Stomach (tissue), 9 donors: ENCODE results near the gene KPNA3. TPM values are rescaled to one million over a fixed set of nuclear protein-coding genes. Genes with fewer than 3 reads are reported as not detected.
"Not testable (repeated sequence)": the region's sequence is repeated elsewhere in the genome, so short reads cannot be mapped to it uniquely, and the experiment has no call there.

Source experiments
- DNase-seq, 2 donors: peaks; one replicate each; pipeline versions ENCODE4 v3.0.0 to v3.0.0-alpha.2; 2013 to 2019
- H3K27ac ChIP-seq, 5 donors: fragments of 200-600 bp in 4 of 5; sonication (generic) in 4 of 5; one replicate each; pipeline ENCODE4 v1.5.1; 2013 to 2019; ENCODE audit warnings: mild to moderate bottlenecking in 1 of 5, moderate library complexity in 1 of 5
- H3K27me3 ChIP-seq, 3 donors: fragments of 200-600 bp; sonication (generic); one replicate each; pipeline ENCODE4 v1.5.1; 2017 to 2019; ENCODE audit warnings: mixed run types in 1 of 3
- H3K36me3 ChIP-seq, 4 donors: fragments of 200-600 bp; sonication (generic); 1 replicate in 3 of 4; 2 replicates in 1 of 4; pipeline ENCODE4 v1.5.1; 2016 to 2019
- H3K4me1 ChIP-seq, 4 donors: fragments of 200-600 bp; sonication (generic); one replicate each; pipeline ENCODE4 v1.5.1; 2016 to 2019
- H3K4me3 ChIP-seq, 4 donors: fragments of 200-600 bp; sonication (generic) in 3 of 4; one replicate each; pipeline ENCODE4 v1.5.1; 2016 to 2019; ENCODE audit warnings: mild to moderate bottlenecking in 1 of 4
- H3K9me3 ChIP-seq, 4 donors: fragments of 200-600 bp; sonication (generic); one replicate each; pipeline ENCODE4 v1.5.1; 2016 to 2019
- EP300 ChIP-seq: sonication (generic); formaldehyde crosslinking; IDR thresholded peaks from one replicate; pipeline ENCODE4 v1.6.1; 2017; ENCODE audit warnings: antibody characterized with exemption
- POLR2A ChIP-seq, 4 donors: fragments of 450-650 bp; IDR thresholded peaks; one replicate each; pipeline ENCODE4 v1.6.1; 2016; ENCODE audit warnings: antibody characterized with exemption in 4 of 4, control low read depth in 2 of 4, mild to moderate bottlenecking in 1 of 4, moderate library complexity in 1 of 4
- POLR2AphosphoS5 ChIP-seq, 3 donors: sonication (generic); formaldehyde crosslinking; IDR thresholded peaks; one replicate each; pipeline ENCODE4 v1.6.1; 2016; ENCODE audit warnings: antibody characterized with exemption in 3 of 3
- WGBS, 5 donors: extraction: QIAGEN DNeasy Blood & Tissue Kit in 3 of 5; methylation state at CpG; one replicate each; pipeline versions ENCODE4 v1.1.5 to v1.1.7; 2013 to 2018; 5-methylcytosine and 5-hydroxymethylcytosine counted together
- intact Hi-C: fragments of 100-400 bp; cut with DNase I; formaldehyde crosslinking; loops from one replicate; pipeline ENCODE4 v1.15.1; 2023; ENCODE audit warnings: low total_unique reads
- polyA plus RNA-seq, 3 donors: library from polyadenylated mRNA; stranded (reverse); fragments of 200-250 nt; gene quantifications; one replicate each; pipeline ENCODE4 v1.2.3, GENCODE V29; 2013
- total RNA-seq, 5 donors: library from RNA; depleted of rRNA; stranded (reverse); fragments of >200 nt; gene quantifications; one replicate each; pipeline versions ENCODE4 v1.1.0 to v1.2.3, GENCODE V29; 2014 to 2016
- TF ChIP-seq, protein P1 (sequence below), 7 experiments: fragments of 450-650 bp in 4 of 7; fragments of 200-600 bp in 3 of 7; sonication (generic) in 3 of 7; IDR thresholded peaks; one replicate each; pipeline ENCODE4 v1.5.1; 2016 to 2019; ENCODE audit warnings: antibody characterized with exemption in 7 of 7, control low read depth in 2 of 7, mild to moderate bottlenecking in 1 of 7
- donor health status: healthy with polysubstance abuse.
- donor health status: Bipolar disorder and iron deficiency.
- donor health status: healthy.

The KPNA3 gene
- total and polyA plus RNA-seq, 8 donors: 4.3 to 65.9 (median 14.9) TPM

GRCh38 chr13:49777746-49778614 lies 14.5 kb downstream of the KPNA3 start:
- intact Hi-C loops: no loop called here
- DNase-seq: peak in 1 of 2 donors; percentile 20
- H3K27ac ChIP-seq: no peak overlapping the region

DNA sequence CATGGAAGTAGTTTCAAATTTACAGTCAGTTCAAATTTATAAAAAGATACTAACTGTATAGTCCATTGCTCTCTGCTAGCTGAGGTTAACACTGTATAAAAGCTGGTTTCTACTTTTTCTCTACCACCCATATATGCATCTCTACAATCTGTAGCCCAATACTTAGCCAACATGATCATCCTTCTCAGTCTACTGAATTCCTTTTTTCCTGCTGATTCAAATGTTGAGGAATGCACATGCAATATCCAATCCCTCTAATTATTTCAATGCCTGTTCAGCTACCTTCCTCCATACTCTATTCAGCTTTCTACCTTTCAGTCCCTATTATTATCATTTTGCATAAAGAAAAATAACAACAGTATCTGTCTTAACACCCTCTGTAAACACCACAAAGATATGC lies 15.6 kb downstream of the KPNA3 start:
- H3K4me1 ChIP-seq: peaks cover 5 to 67% (median 29%) of the 10 kb centered on the region in 4 donors
- H3K36me3 ChIP-seq: no peaks in the 10 kb centered on the region
- H3K9me3 ChIP-seq: no peaks in the 10 kb centered on the region
- H3K27ac ChIP-seq: no peak overlapping the region
- no peak for TF ChIP-seq EP300
- no peak for TF ChIP-seq POLR2AphosphoS5 (IDR thresholded peaks at IDR 0.05)
- TF ChIP-seq, protein P1, sequence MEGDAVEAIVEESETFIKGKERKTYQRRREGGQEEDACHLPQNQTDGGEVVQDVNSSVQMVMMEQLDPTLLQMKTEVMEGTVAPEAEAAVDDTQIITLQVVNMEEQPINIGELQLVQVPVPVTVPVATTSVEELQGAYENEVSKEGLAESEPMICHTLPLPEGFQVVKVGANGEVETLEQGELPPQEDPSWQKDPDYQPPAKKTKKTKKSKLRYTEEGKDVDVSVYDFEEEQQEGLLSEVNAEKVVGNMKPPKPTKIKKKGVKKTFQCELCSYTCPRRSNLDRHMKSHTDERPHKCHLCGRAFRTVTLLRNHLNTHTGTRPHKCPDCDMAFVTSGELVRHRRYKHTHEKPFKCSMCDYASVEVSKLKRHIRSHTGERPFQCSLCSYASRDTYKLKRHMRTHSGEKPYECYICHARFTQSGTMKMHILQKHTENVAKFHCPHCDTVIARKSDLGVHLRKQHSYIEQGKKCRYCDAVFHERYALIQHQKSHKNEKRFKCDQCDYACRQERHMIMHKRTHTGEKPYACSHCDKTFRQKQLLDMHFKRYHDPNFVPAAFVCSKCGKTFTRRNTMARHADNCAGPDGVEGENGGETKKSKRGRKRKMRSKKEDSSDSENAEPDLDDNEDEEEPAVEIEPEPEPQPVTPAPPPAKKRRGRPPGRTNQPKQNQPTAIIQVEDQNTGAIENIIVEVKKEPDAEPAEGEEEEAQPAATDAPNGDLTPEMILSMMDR (IDR thresholded peaks at IDR 0.05): no peak
- no peak for TF ChIP-seq POLR2A (IDR thresholded peaks at IDR 0.05)
- DNase-seq: no peak
- H3K4me3 ChIP-seq: no peak overlapping the region
- H3K27me3 ChIP-seq: no peaks in the 10 kb centered on the region
- intact Hi-C loops: no loop called here

More at GRCh38 chr13:49777746-49778614, 14.5 kb downstream of the KPNA3 start:
- Histone ChIP-seq H3K36me3 (no peaks in the 10 kb centered on the region), H3K27me3 (no peaks in the 10 kb centered on the region), H3K9me3 (no peaks in the 10 kb centered on the region), H3K4me1 (peaks cover 5 to 78% (median 32%) of the 10 kb centered on the region in 4 donors), H3K4me3 (no peak overlapping the region)
- TF ChIP-seq POLR2AphosphoS5 (IDR thresholded peaks at IDR 0.05) (no peak), EP300 (no peak), POLR2A (IDR thresholded peaks at IDR 0.05) (no peak)
- TF ChIP-seq, protein P1 (IDR thresholded peaks at IDR 0.05): no peak
- WGBS, 5 donors: 47 to 74% (median 66%) methylated on average over 6 of the region's 6 CpGs

GRCh38 chr13:49774376-49775005 lies 18.0 kb downstream of the KPNA3 start:
- no peak overlapping the region for H3K4me3 ChIP-seq
- H3K4me1 ChIP-seq: peaks cover 5 to 50% (median 20%) of the 10 kb centered on the region in 4 donors
- H3K27ac ChIP-seq: no peak overlapping the region
- TF ChIP-seq, protein P1 (IDR thresholded peaks at IDR 0.05): no peak
- no peak for TF ChIP-seq POLR2AphosphoS5 (IDR thresholded peaks at IDR 0.05)
- no peak for TF ChIP-seq POLR2A (IDR thresholded peaks at IDR 0.05)
- TF ChIP-seq EP300: no peak
- H3K9me3 ChIP-seq: no peaks in the 10 kb centered on the region
- intact Hi-C loops: no loop called here
- H3K36me3 ChIP-seq: no peaks in the 10 kb centered on the region
- DNase-seq: no peak
- H3K27me3 ChIP-seq: no peaks in the 10 kb centered on the region
- 78 to 86% (median 84%) methylated on average over 2 of the region's 2 CpGs for WGBS, 5 donors

DNA sequence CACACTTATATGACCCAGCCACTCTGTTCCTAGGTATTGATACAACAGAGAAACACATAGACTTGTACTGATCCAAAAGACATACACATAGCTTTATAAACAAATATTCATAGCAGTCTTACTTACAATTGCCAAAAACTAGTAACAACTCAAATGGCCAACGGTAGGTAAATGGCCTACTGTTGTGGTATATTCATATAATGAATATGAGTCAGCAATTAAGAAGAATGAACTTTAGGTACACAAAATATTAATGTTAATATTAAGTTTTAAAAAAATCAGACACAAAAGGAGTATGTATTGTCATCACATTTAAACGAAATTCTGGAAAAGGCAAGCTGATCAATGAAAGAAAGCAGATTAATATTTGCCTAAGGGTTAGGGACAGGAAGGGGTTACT lies 19.7 kb downstream of the KPNA3 start:
- Histone ChIP-seq H3K27me3 (no peaks in the 10 kb centered on the region), H3K9me3 (no peaks in the 10 kb centered on the region), H3K36me3 (no peaks in the 10 kb centered on the region), H3K4me1 (peaks cover 5 to 35% (median 18%) of the 10 kb centered on the region in 4 donors), H3K27ac (no peak overlapping the region), H3K4me3 (no peak overlapping the region)
- intact Hi-C loops: no loop called here
- TF ChIP-seq POLR2AphosphoS5 (IDR thresholded peaks at IDR 0.05) (no peak), POLR2A (IDR thresholded peaks at IDR 0.05) (no peak), EP300 (no peak)
- TF ChIP-seq, protein P1 (IDR thresholded peaks at IDR 0.05): no peak
- WGBS, 5 donors: 81 to 87% (median 85%) methylated on average over 2 of the region's 2 CpGs
- DNase-seq: no peak

DNA sequence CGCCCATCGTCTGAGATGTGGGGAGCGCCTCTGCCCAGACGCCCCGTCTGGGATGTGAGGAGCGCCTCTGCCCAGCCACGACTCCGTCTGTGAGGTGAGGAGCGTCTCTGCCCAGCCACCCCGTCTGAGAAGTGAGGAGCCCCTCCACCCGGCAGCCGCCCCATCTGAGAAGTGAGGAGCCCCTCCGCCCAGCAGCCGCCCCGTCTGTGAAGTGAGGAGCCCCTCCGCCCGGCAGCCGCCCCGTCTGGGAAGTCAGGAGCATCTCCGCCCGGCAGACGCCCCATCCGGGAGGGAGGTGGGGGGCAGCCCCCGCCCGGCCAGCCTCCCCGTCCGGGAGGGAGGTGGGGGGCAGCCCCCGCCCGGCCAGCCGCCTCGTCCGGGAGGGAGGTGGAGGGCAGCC lies 30.7 kb downstream of the KPNA3 start:
- H3K27ac ChIP-seq, H3K4me3 ChIP-seq, H3K36me3 ChIP-seq, intact Hi-C loops, H3K9me3 ChIP-seq, DNase-seq, H3K27me3 ChIP-seq: not testable (repeated sequence)
- 90 to 99% (median 96%) methylated on average over 11 to 32 of the region's 32 CpGs for WGBS, 5 donors
- H3K4me1 ChIP-seq: peaks cover 0 to 10% (median 0%) of the 10 kb centered on the region in 4 donors
